PFSK-1 (cell line): Measurements from ENCODE around the gene CCL26.

Source experiments
- FOXP2 ChIP-seq: optimal IDR thresholded peaks from 2 replicates; pipeline ENCODE3; 2011; ENCODE audit warnings: borderline replicate concordance, control low read depth, inconsistent platforms; ENCODE audit not compliant: insufficient read depth; ENCODE audit errors: extremely low read length, extremely low read depth
- POLR2AphosphoS5 ChIP-seq: IDR thresholded peaks from 2 replicates; pipeline ENCODE4 v1.6.1; 2012; ENCODE audit warnings: low read depth, mild to moderate bottlenecking, control low read depth, low read length, moderate library complexity
- SIN3A ChIP-seq: IDR thresholded peaks from 2 replicates; pipeline ENCODE4 v1.6.1; 2012; ENCODE audit warnings: mild to moderate bottlenecking, low read length, moderate library complexity, borderline replicate concordance; ENCODE audit not compliant: insufficient read depth
- TAF1 ChIP-seq: IDR thresholded peaks from 2 replicates; pipeline ENCODE4 v1.6.1; 2012; ENCODE audit warnings: low read length, control low read depth, borderline replicate concordance; ENCODE audit not compliant: insufficient read depth
- TF ChIP-seq, protein P1 (sequence below), 2 experiments: IDR thresholded peaks; 2 replicates each; pipeline versions ENCODE4 v1.6.1 to v1.8.0; 2011 to 2012; ENCODE audit warnings: low read depth in 2 of 2, low read length in 2 of 2, control low read depth in 1 of 2, inconsistent platforms in 1 of 2, mild to moderate bottlenecking in 1 of 2, moderate library complexity in 1 of 2; ENCODE audit not compliant: insufficient read depth in 1 of 2

CCL26 gene

DNA sequence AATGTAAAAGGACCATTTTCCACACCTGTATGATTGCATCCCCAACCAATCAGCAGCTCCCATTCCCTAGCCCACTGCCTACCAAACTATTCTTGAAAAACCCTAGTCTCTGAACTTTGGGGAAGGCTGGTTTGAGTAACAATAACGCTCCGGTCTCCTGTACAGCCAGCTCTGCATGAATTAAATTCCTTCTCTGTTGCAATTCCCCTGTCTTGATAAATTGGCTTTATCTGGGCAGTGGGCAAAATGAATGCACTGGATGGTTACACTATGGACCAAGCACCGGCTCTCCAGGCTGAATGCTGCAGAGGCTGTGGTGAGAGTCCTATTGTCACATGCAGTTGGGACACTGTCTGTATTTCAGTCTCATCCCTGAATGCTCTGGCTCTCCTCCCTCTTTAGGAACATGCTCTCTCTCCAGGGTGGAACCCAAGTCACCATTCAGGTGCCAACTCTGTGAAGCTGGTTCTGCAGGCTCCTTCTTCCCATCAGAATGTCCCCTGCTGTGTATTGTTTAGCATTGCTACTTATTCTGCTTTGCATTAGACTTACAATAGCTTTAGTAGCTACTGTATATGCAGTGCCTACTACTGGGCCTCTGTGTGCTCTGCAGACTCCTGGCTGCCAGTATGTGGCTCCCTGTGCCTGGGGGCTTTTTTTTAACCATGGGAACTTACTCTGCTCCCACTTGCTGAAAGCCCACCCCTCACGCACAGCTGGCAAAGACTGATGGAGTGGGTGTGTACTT is 34.7 kb upstream of the CCL26 start:
- TF ChIP-seq FOXP2 (no peak), TAF1 (no peak), POLR2AphosphoS5 (no peak), SIN3A (no peak)
- TF ChIP-seq, protein P1, sequence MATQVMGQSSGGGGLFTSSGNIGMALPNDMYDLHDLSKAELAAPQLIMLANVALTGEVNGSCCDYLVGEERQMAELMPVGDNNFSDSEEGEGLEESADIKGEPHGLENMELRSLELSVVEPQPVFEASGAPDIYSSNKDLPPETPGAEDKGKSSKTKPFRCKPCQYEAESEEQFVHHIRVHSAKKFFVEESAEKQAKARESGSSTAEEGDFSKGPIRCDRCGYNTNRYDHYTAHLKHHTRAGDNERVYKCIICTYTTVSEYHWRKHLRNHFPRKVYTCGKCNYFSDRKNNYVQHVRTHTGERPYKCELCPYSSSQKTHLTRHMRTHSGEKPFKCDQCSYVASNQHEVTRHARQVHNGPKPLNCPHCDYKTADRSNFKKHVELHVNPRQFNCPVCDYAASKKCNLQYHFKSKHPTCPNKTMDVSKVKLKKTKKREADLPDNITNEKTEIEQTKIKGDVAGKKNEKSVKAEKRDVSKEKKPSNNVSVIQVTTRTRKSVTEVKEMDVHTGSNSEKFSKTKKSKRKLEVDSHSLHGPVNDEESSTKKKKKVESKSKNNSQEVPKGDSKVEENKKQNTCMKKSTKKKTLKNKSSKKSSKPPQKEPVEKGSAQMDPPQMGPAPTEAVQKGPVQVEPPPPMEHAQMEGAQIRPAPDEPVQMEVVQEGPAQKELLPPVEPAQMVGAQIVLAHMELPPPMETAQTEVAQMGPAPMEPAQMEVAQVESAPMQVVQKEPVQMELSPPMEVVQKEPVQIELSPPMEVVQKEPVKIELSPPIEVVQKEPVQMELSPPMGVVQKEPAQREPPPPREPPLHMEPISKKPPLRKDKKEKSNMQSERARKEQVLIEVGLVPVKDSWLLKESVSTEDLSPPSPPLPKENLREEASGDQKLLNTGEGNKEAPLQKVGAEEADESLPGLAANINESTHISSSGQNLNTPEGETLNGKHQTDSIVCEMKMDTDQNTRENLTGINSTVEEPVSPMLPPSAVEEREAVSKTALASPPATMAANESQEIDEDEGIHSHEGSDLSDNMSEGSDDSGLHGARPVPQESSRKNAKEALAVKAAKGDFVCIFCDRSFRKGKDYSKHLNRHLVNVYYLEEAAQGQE (IDR thresholded peaks at IDR 0.05; ENCODE audit: insufficient read depth in 1 of 2, low read depth in 2 of 2, low read length in 2 of 2): no peak

DNA sequence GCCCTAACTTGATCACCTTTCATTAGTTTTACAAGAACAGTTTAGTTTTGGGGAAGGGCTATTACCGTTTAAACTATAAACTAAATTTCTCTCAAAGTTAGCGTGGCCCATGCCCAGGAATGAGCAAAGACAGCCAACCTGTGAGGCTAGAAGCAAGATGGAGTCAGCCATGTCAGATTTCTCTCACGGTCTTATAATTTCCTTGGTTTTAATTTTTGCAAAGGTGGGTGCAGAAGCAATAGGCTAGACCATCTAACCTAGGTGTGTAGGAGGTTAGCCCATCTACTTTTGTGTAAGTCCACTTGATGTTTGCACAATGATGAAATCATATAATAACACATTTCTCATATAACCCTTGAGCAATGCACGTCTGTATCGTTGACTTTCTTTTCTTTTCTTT is 32.7 kb upstream of the CCL26 start:
- TF ChIP-seq, protein P1 (IDR thresholded peaks at IDR 0.05; ENCODE audit: insufficient read depth in 1 of 2, low read depth in 2 of 2, low read length in 2 of 2): no peak
- TF ChIP-seq FOXP2 (no peak), TAF1 (no peak), SIN3A (no peak), POLR2AphosphoS5 (no peak)

DNA sequence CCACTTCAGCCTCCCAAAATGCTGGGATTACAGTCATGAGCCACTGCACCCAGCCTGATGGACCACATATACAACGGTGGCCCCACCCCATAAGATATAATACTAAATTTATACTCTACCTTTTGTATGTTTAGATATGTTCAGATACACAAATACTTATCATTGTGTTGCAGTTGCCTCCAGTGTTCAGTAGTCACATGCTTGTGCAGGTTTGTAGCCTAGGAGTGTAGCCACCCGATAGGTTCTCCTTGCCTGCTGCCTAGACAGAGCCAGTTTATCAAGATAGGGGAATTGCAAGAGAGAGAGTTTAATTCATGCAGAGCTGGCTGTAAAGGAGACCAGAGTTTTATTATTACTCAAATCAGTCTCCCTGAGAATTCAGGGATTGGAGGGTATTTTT is 32.0 kb upstream of the CCL26 start:
- TF ChIP-seq TAF1 (no peak), SIN3A (no peak), FOXP2 (no peak), POLR2AphosphoS5 (no peak)
- TF ChIP-seq, protein P1 (IDR thresholded peaks at IDR 0.05; ENCODE audit: insufficient read depth in 1 of 2, low read depth in 2 of 2, low read length in 2 of 2): no peak

GRCh38 chr7:75802552-75802821 is 30.5 kb upstream of the CCL26 start:
- TF ChIP-seq FOXP2 (no peak), SIN3A (no peak), POLR2AphosphoS5 (no peak), TAF1 (no peak)
- TF ChIP-seq, protein P1 (IDR thresholded peaks at IDR 0.05; ENCODE audit: insufficient read depth in 1 of 2, low read depth in 2 of 2, low read length in 2 of 2): no peak

- TF ChIP-seq POLR2AphosphoS5: no peak
- TF ChIP-seq TAF1: no peak
- TF ChIP-seq, protein P1 (IDR thresholded peaks at IDR 0.05; ENCODE audit: insufficient read depth in 1 of 2, low read depth in 2 of 2, low read length in 2 of 2): no peak
- TF ChIP-seq FOXP2: no peak
- no peak for TF ChIP-seq SIN3A
These were observed 26.8 kb upstream of the CCL26 start for GRCh38 chr7:75798770-75799169.
